ENCODE data around the gene SLIT1.

The SLIT1 gene

GRCh38 chr10:96987842-96988175 lies 197.9 kb downstream of the SLIT1 start:
- no peaks in the 10 kb centered on the region for H3K36me3 ChIP-seq (ENCODE audit: low read depth)
- H3K27me3 ChIP-seq (ENCODE audit: insufficient read depth, poor library complexity, severe bottlenecking): no peaks in the 10 kb centered on the region
- no peak overlapping the region for H3K4me3 ChIP-seq (ENCODE audit: severe bottlenecking)
- TF ChIP-seq CTCF (IDR thresholded peaks at IDR 0.05; ENCODE audit: poor library complexity, severe bottlenecking): no peak
- ATAC-seq (ENCODE audit: low read depth) (no peak), DNase-seq (ENCODE audit: low spot score) (no peak)
- H3K27ac ChIP-seq (ENCODE audit: poor library complexity, severe bottlenecking): no peak overlapping the region
- no peaks in the 10 kb centered on the region for H3K4me1 ChIP-seq (ENCODE audit: insufficient read depth, poor library complexity, severe bottlenecking)
- no peaks in the 10 kb centered on the region for H3K9me3 ChIP-seq (ENCODE audit: severe bottlenecking)

- Histone ChIP-seq H3K27me3 (ENCODE audit: insufficient read depth, poor library complexity, severe bottlenecking) (no peaks in the 10 kb centered on the region), H3K36me3 (ENCODE audit: low read depth) (no peaks in the 10 kb centered on the region), H3K4me1 (ENCODE audit: insufficient read depth, poor library complexity, severe bottlenecking) (no peaks in the 10 kb centered on the region), H3K4me3 (ENCODE audit: severe bottlenecking) (no peak overlapping the region), H3K9me3 (ENCODE audit: severe bottlenecking) (no peaks in the 10 kb centered on the region), H3K27ac (ENCODE audit: poor library complexity, severe bottlenecking) (no peak overlapping the region)
- DNase-seq (ENCODE audit: low spot score) (no peak), ATAC-seq (ENCODE audit: low read depth) (no peak)
- TF ChIP-seq CTCF (IDR thresholded peaks at IDR 0.05; ENCODE audit: poor library complexity, severe bottlenecking): no peak
These were observed 198.5 kb downstream of the SLIT1 start for GRCh38 chr10:96987141-96987841.

- TF ChIP-seq CTCF (IDR thresholded peaks at IDR 0.05; ENCODE audit: poor library complexity, severe bottlenecking): no peak
- DNase-seq (ENCODE audit: low spot score) (no peak), ATAC-seq (ENCODE audit: low read depth) (no peak)
- Histone ChIP-seq H3K27me3 (ENCODE audit: insufficient read depth, poor library complexity, severe bottlenecking) (no peaks in the 10 kb centered on the region), H3K36me3 (ENCODE audit: low read depth) (peaks cover 6% of the 10 kb centered on the region), H3K4me1 (ENCODE audit: insufficient read depth, poor library complexity, severe bottlenecking) (no peaks in the 10 kb centered on the region), H3K27ac (ENCODE audit: poor library complexity, severe bottlenecking) (no peak overlapping the region), H3K4me3 (ENCODE audit: severe bottlenecking) (no peak overlapping the region), H3K9me3 (ENCODE audit: severe bottlenecking) (no peaks in the 10 kb centered on the region)
These were observed 199.4 kb downstream of the SLIT1 start for GRCh38 chr10:96986200-96986856.

GRCh38 chr10:96984541-96985131 lies 201.1 kb downstream of the SLIT1 start:
- Histone ChIP-seq H3K27me3 (ENCODE audit: insufficient read depth, poor library complexity, severe bottlenecking) (no peaks in the 10 kb centered on the region), H3K27ac (ENCODE audit: poor library complexity, severe bottlenecking) (no peak overlapping the region), H3K9me3 (ENCODE audit: severe bottlenecking) (no peaks in the 10 kb centered on the region), H3K36me3 (ENCODE audit: low read depth) (peaks cover 12% of the 10 kb centered on the region), H3K4me1 (ENCODE audit: insufficient read depth, poor library complexity, severe bottlenecking) (no peaks in the 10 kb centered on the region), H3K4me3 (ENCODE audit: severe bottlenecking) (no peak overlapping the region)
- DNase-seq (ENCODE audit: low spot score) (no peak), ATAC-seq (ENCODE audit: low read depth) (no peak)
- TF ChIP-seq CTCF (IDR thresholded peaks at IDR 0.05; ENCODE audit: poor library complexity, severe bottlenecking): no peak

Measured in RWPE2 (cell line).